Measurements from ENCODE around the gene SIRT5. TPM values are rescaled to one million over a fixed set of nuclear protein-coding genes. Genes with fewer than 3 reads are reported as not detected.

The SIRT5 gene
- polyA plus RNA-seq, 3 donors, result 3.3 to 5.0 (median 3.4) TPM

DNA sequence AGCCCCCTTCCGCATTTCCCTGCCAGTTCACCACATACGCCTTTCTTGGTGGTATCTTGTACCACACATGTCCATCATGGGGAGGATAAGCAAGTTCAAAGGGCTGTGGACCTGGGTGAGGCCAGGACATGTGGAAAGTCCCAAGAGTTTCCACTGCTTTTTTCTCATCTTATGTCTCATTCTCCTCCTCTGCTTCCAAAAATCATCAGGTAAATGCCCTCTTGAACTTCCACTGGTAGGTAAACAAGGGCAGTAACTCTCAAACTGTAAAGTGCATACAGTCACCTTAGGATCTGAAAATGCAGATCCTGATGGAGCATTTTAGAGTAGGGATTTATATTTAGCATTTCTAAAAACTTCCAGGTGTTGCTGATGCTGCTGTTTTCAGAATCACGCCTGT is 7.9 kb upstream of the SIRT5 start:
- Histone ChIP-seq H4K20me1 (ENCODE audit: insufficient read depth, low read length) (no peaks in the 10 kb centered on the region), H3K4me2 (replicated peaks; ENCODE audit: extremely low read depth, low read length, poor library complexity, severe bottlenecking) (no peak overlapping the region), H2AFZ (ENCODE audit: insufficient read depth, low read depth, low read length, poor library complexity, severe bottlenecking) (no peak overlapping the region), H3K27me3 (ENCODE audit: control insufficient read depth in 2 of 2, insufficient read depth in 2 of 2, low read length in 2 of 2) (no peaks in the 10 kb centered on the region), H3K9me3 (replicated peaks in 1 of 2; ENCODE audit: control insufficient read depth in 1 of 2, insufficient read depth in 1 of 2, low read length in 2 of 2) (no peaks in the 10 kb centered on the region), H3K27ac (ENCODE audit: low read depth in 1 of 2, low read length in 2 of 2) (no peak overlapping the region), H3K36me3 (replicated peaks in 1 of 2; ENCODE audit: control insufficient read depth in 1 of 2, insufficient read depth in 2 of 2, low read length in 2 of 2) (no peaks in the 10 kb centered on the region), H3K4me3 (replicated peaks in 1 of 3; ENCODE audit: low read depth in 2 of 3, low read length in 3 of 3) (no peak overlapping the region), H3K4me1 (ENCODE audit: control insufficient read depth in 1 of 2, insufficient read depth in 2 of 2, low read length in 2 of 2) (peaks cover 9% of the 10 kb centered on the region in 2 donors), H3K79me2 (ENCODE audit: insufficient read depth, low read length) (no peaks in the 10 kb centered on the region), H3K9ac (ENCODE audit: insufficient read depth, low read length, poor library complexity, severe bottlenecking) (no peak overlapping the region)
- intact Hi-C loops (cut with micrococcal nuclease), result no loop called here
- TF ChIP-seq, protein P1, sequence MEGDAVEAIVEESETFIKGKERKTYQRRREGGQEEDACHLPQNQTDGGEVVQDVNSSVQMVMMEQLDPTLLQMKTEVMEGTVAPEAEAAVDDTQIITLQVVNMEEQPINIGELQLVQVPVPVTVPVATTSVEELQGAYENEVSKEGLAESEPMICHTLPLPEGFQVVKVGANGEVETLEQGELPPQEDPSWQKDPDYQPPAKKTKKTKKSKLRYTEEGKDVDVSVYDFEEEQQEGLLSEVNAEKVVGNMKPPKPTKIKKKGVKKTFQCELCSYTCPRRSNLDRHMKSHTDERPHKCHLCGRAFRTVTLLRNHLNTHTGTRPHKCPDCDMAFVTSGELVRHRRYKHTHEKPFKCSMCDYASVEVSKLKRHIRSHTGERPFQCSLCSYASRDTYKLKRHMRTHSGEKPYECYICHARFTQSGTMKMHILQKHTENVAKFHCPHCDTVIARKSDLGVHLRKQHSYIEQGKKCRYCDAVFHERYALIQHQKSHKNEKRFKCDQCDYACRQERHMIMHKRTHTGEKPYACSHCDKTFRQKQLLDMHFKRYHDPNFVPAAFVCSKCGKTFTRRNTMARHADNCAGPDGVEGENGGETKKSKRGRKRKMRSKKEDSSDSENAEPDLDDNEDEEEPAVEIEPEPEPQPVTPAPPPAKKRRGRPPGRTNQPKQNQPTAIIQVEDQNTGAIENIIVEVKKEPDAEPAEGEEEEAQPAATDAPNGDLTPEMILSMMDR (IDR thresholded peaks at IDR 0.05), result no peak
- Mint-ChIP-seq H3K27me3 (ENCODE audit: low read depth in 3 of 3) (peaks cover 4 to 6% (median 4%) of the 10 kb centered on the region in 3 donors), H3K27ac (no peak overlapping the region), H3K4me1 (peaks cover 10% of the 10 kb centered on the region), H3K36me3 (no peaks in the 10 kb centered on the region), H3K9me3 (peaks cover 0 to 4% (median 0%) of the 10 kb centered on the region in 7 donors), H3K4me3 (no peak overlapping the region)
- no peak for DNase-seq
- WGBS (ENCODE audit: insufficient coverage), result 100% methylated on average over 1 of the region's 3 CpGs

DNA sequence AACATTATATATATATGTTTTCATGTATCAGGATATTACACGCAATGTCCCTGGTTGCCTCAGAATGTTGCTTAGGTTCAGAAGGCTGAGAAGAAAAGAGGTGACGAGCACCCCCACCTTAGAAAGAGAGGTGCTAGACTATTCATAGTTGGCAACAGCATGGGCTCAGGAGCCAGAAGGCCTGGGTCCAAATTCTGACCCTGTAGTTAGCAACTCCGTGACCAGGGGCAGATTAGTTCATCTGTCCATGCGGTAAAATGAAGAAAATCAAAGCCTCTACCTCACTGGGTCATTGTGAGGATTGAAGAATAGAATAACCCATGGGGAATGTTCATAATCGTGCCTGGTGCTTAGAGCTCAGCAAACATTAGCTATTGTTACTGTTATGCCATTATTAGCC is 5.4 kb upstream of the SIRT5 start:
- peaks cover 4 to 6% (median 4%) of the 10 kb centered on the region in 3 donors for H3K27me3 Mint-ChIP-seq (ENCODE audit: low read depth in 3 of 3)
- Histone ChIP-seq H3K27ac (ENCODE audit: low read depth in 1 of 2, low read length in 2 of 2) (no peak overlapping the region), H2AFZ (ENCODE audit: insufficient read depth, low read depth, low read length, poor library complexity, severe bottlenecking) (no peak overlapping the region), H4K20me1 (ENCODE audit: insufficient read depth, low read length) (no peaks in the 10 kb centered on the region), H3K9ac (ENCODE audit: insufficient read depth, low read length, poor library complexity, severe bottlenecking) (no peak overlapping the region), H3K9me3 (replicated peaks in 1 of 2; ENCODE audit: control insufficient read depth in 1 of 2, insufficient read depth in 1 of 2, low read length in 2 of 2) (no peaks in the 10 kb centered on the region), H3K36me3 (replicated peaks in 1 of 2; ENCODE audit: control insufficient read depth in 1 of 2, insufficient read depth in 2 of 2, low read length in 2 of 2) (no peaks in the 10 kb centered on the region), H3K4me2 (replicated peaks; ENCODE audit: extremely low read depth, low read length, poor library complexity, severe bottlenecking) (no peak overlapping the region), H3K4me1 (ENCODE audit: control insufficient read depth in 1 of 2, insufficient read depth in 2 of 2, low read length in 2 of 2) (peaks cover 6 to 7% of the 10 kb centered on the region in 2 donors), H3K79me2 (ENCODE audit: insufficient read depth, low read length) (no peaks in the 10 kb centered on the region), H3K4me3 (replicated peaks in 1 of 3; ENCODE audit: low read depth in 2 of 3, low read length in 3 of 3) (no peak overlapping the region), H3K27me3 (ENCODE audit: control insufficient read depth in 2 of 2, insufficient read depth in 2 of 2, low read length in 2 of 2) (no peaks in the 10 kb centered on the region)
- H3K4me3 Mint-ChIP-seq, result no peak overlapping the region
- H3K27ac Mint-ChIP-seq, result no peak overlapping the region
- intact Hi-C loops (cut with micrococcal nuclease), result no loop called here
- peaks cover 0 to 4% (median 0%) of the 10 kb centered on the region in 7 donors for H3K9me3 Mint-ChIP-seq
- TF ChIP-seq, protein P1 (IDR thresholded peaks at IDR 0.05), result no peak
- H3K36me3 Mint-ChIP-seq, result peaks cover 0 to 5% of the 10 kb centered on the region in 2 donors
- no CpG with 5 or more reads among the region's 5 CpGs for WGBS (ENCODE audit: insufficient coverage)
- H3K4me1 Mint-ChIP-seq, result peaks cover 8% of the 10 kb centered on the region
- no peak for DNase-seq
